CD4-positive, CD25-positive, alpha-beta regulatory T cell (primary cell): Measurements from ENCODE around the gene NXPH1. TPM values are rescaled to one million over a fixed set of nuclear protein-coding genes. Genes with fewer than 3 reads are reported as not detected.

Experiments used
- ATAC-seq, 2 donors: fragments of 150-1000 bp; cut with Tn5 transposase; one replicate each; pipeline ENCODE4 v1.10.0; 2021; ENCODE audit warnings: low read depth in 2 of 2, moderate number of reproducible peaks in 2 of 2, moderate library complexity in 1 of 2
- DNase-seq, 3 donors: peaks; one replicate each; pipeline versions ENCODE4 v3.0.0 to v3.0.0-alpha.2; 2012 to 2022; ENCODE audit warnings: mixed read lengths in 1 of 3
- H3K27ac ChIP-seq: one replicate; pipeline ENCODE4 v1.7.0; 2013; ENCODE audit warnings: mild to moderate bottlenecking, low read length; ENCODE audit not compliant: insufficient read depth, poor library complexity, severe bottlenecking
- H3K27me3 ChIP-seq: one replicate; pipeline ENCODE4 v1.7.0; 2013; ENCODE audit warnings: low read length; ENCODE audit not compliant: control insufficient read depth, insufficient read depth
- H3K36me3 ChIP-seq: one replicate; pipeline ENCODE4 v1.7.0; 2013; ENCODE audit warnings: mild to moderate bottlenecking, low read length, moderate library complexity; ENCODE audit not compliant: control insufficient read depth, insufficient read depth
- H3K4me1 ChIP-seq: 2 replicates; pipeline ENCODE4 v1.7.0; 2013; ENCODE audit warnings: mild to moderate bottlenecking, low read length; ENCODE audit not compliant: insufficient read depth, control insufficient read depth, poor library complexity, severe bottlenecking
- H3K4me3 ChIP-seq: one replicate; pipeline ENCODE4 v1.7.0; 2013; ENCODE audit warnings: low read depth, mild to moderate bottlenecking, low read length, moderate library complexity
- H3K9me3 ChIP-seq, 2 experiments: 1 replicate in 1 of 2; 2 replicates in 1 of 2; pipeline ENCODE4 v1.7.0; 2013; ENCODE audit warnings: low read length in 2 of 2, mild to moderate bottlenecking in 1 of 2, moderate library complexity in 1 of 2; ENCODE audit not compliant: control insufficient read depth in 2 of 2
- H3K27ac Mint-ChIP-seq, 3 donors: one replicate each; pipeline ENCODE4 v1.8.0; 2020 to 2022; ENCODE audit warnings: mild to moderate bottlenecking in 3 of 3, mixed read lengths in 3 of 3, moderate library complexity in 2 of 3
- H3K27me3 Mint-ChIP-seq: one replicate; pipeline ENCODE4 v1.8.0; 2022; ENCODE audit warnings: mild to moderate bottlenecking, mixed read lengths
- H3K36me3 Mint-ChIP-seq: one replicate; pipeline ENCODE4 v1.8.0; 2020; ENCODE audit warnings: mixed read lengths
- H3K4me1 Mint-ChIP-seq, 4 donors: one replicate each; pipeline ENCODE4 v1.8.0; 2020 to 2022; ENCODE audit warnings: mixed read lengths in 4 of 4, mild to moderate bottlenecking in 1 of 4
- H3K4me3 Mint-ChIP-seq, 4 donors: one replicate each; pipeline ENCODE4 v1.8.0; 2020 to 2022; ENCODE audit warnings: mild to moderate bottlenecking in 4 of 4, mixed read lengths in 4 of 4, moderate library complexity in 3 of 4
- H3K9me3 Mint-ChIP-seq, 7 donors: one replicate each; pipeline ENCODE4 v1.8.0; 2020 to 2022; ENCODE audit warnings: mixed read lengths in 7 of 7, mild to moderate bottlenecking in 3 of 7, moderate library complexity in 2 of 7
- polyA plus RNA-seq, 4 donors: library from polyadenylated mRNA; unstranded; fragments of 300-500 nt; fragmentation: Illumina TruSeq; gene quantifications; one replicate each; pipeline ENCODE4 v1.2.3, GENCODE V29; 2021
- total RNA-seq: library from RNA; stranded (reverse); gene quantifications from one replicate; pipeline ENCODE4 v1.2.3, GENCODE V29; 2022

NXPH1 gene
- total and polyA plus RNA-seq, 5 donors from 2014 or later: not detected

GRCh38 chr7:8437606-8438005 lies 4.2 kb downstream of the NXPH1 start:
- peaks cover 61% of the 10 kb centered on the region for H3K27me3 ChIP-seq
- Mint-ChIP-seq H3K4me1 (peaks cover 0 to 26% (median 9%) of the 10 kb centered on the region in 4 donors), H3K9me3 (peaks cover 0 to 14% (median 0%) of the 10 kb centered on the region in 7 donors), H3K27me3 (peaks cover 88% of the 10 kb centered on the region), H3K4me3 (no peak overlapping the region), H3K27ac (no peak overlapping the region), H3K36me3 (peaks cover 3% of the 10 kb centered on the region)
- no peak overlapping the region for H3K4me3 ChIP-seq
- H3K9me3 ChIP-seq: peaks cover 1 to 12% of the 10 kb centered on the region in 2 experiments
- no peak overlapping the region for H3K27ac ChIP-seq
- no peak for DNase-seq
- H3K4me1 ChIP-seq: no peaks in the 10 kb centered on the region
- H3K36me3 ChIP-seq: no peaks in the 10 kb centered on the region
- no peak for ATAC-seq

GRCh38 chr7:8440670-8441069 lies 7.3 kb downstream of the NXPH1 start:
- H3K4me1 Mint-ChIP-seq: peaks cover 0 to 26% (median 16%) of the 10 kb centered on the region in 4 donors
- no peak overlapping the region for H3K4me3 Mint-ChIP-seq
- Histone ChIP-seq H3K36me3 (no peaks in the 10 kb centered on the region), H3K4me3 (no peak overlapping the region), H3K27me3 (peaks cover 68% of the 10 kb centered on the region), H3K27ac (no peak overlapping the region), H3K9me3 (peaks cover 4 to 19% of the 10 kb centered on the region in 2 experiments), H3K4me1 (no peaks in the 10 kb centered on the region)
- H3K27ac Mint-ChIP-seq: no peak overlapping the region
- DNase-seq (no peak), ATAC-seq (no peak)
- H3K36me3 Mint-ChIP-seq: no peaks in the 10 kb centered on the region
- H3K27me3 Mint-ChIP-seq: peaks cover 92% of the 10 kb centered on the region
- peaks cover 0 to 21% (median 4%) of the 10 kb centered on the region in 7 donors for H3K9me3 Mint-ChIP-seq

- H3K27ac Mint-ChIP-seq: no peak overlapping the region
- peaks cover 0 to 24% (median 14%) of the 10 kb centered on the region in 4 donors for H3K4me1 Mint-ChIP-seq
- H3K27me3 Mint-ChIP-seq: peaks cover 92% of the 10 kb centered on the region
- H3K4me3 Mint-ChIP-seq: no peak overlapping the region
- Histone ChIP-seq H3K27me3 (peaks cover 64% of the 10 kb centered on the region), H3K27ac (no peak overlapping the region), H3K4me3 (no peak overlapping the region), H3K4me1 (no peaks in the 10 kb centered on the region), H3K9me3 (peaks cover 4 to 18% of the 10 kb centered on the region in 2 experiments), H3K36me3 (no peaks in the 10 kb centered on the region)
- no peak for ATAC-seq
- H3K36me3 Mint-ChIP-seq: no peaks in the 10 kb centered on the region
- H3K9me3 Mint-ChIP-seq: peaks cover 0 to 14% (median 3%) of the 10 kb centered on the region in 7 donors
- DNase-seq: no peak
These were observed 7.9 kb downstream of the NXPH1 start for GRCh38 chr7:8441106-8441965.

- Histone ChIP-seq H3K4me3 (no peak overlapping the region), H3K27me3 (peaks cover 57% of the 10 kb centered on the region), H3K9me3 (peaks cover 4 to 14% of the 10 kb centered on the region in 2 experiments), H3K4me1 (no peaks in the 10 kb centered on the region), H3K36me3 (no peaks in the 10 kb centered on the region), H3K27ac (no peak overlapping the region)
- Mint-ChIP-seq H3K27me3 (peaks cover 93% of the 10 kb centered on the region), H3K36me3 (no peaks in the 10 kb centered on the region), H3K4me1 (peaks cover 0 to 15% (median 10%) of the 10 kb centered on the region in 4 donors), H3K27ac (no peak overlapping the region), H3K9me3 (peaks cover 0 to 14% (median 3%) of the 10 kb centered on the region in 7 donors), H3K4me3 (no peak overlapping the region)
- no peak for ATAC-seq
- DNase-seq: no peak
These were observed 8.8 kb downstream of the NXPH1 start for GRCh38 chr7:8442051-8442813.

- Mint-ChIP-seq H3K4me3 (peak overlapping the region in 2 of 4 donors; percentile 28 to 45), H3K9me3 (peaks cover 0 to 14% (median 3%) of the 10 kb centered on the region in 7 donors), H3K4me1 (peaks cover 0 to 13% (median 9%) of the 10 kb centered on the region in 4 donors), H3K36me3 (no peaks in the 10 kb centered on the region), H3K27me3 (peaks cover 92% of the 10 kb centered on the region), H3K27ac (no peak overlapping the region)
- Histone ChIP-seq H3K4me3 (no peak overlapping the region), H3K9me3 (peaks cover 4 to 14% of the 10 kb centered on the region in 2 experiments), H3K27me3 (peaks cover 53% of the 10 kb centered on the region), H3K4me1 (no peaks in the 10 kb centered on the region), H3K27ac (no peak overlapping the region), H3K36me3 (no peaks in the 10 kb centered on the region)
- DNase-seq (peak; percentile 7 to 62 (median 38)), ATAC-seq (peak; percentile 50 to 52)
These were observed 9.4 kb downstream of the NXPH1 start for GRCh38 chr7:8442814-8443304.

- Histone ChIP-seq H3K4me3 (no peak overlapping the region), H3K9me3 (peaks cover 4 to 14% of the 10 kb centered on the region in 2 experiments), H3K4me1 (no peaks in the 10 kb centered on the region), H3K36me3 (no peaks in the 10 kb centered on the region), H3K27ac (no peak overlapping the region), H3K27me3 (peaks cover 45% of the 10 kb centered on the region)
- H3K27me3 Mint-ChIP-seq: peaks cover 85% of the 10 kb centered on the region
- DNase-seq: no peak
- H3K9me3 Mint-ChIP-seq: peaks cover 0 to 14% (median 3%) of the 10 kb centered on the region in 7 donors
- H3K4me3 Mint-ChIP-seq: peak overlapping the region in 3 of 4 donors; percentile 45 to 89 (median 56)
- H3K4me1 Mint-ChIP-seq: peaks cover 0 to 13% (median 9%) of the 10 kb centered on the region in 4 donors
- no peak overlapping the region for H3K27ac Mint-ChIP-seq
- ATAC-seq: no peak
- H3K36me3 Mint-ChIP-seq: no peaks in the 10 kb centered on the region
These were observed 10.4 kb downstream of the NXPH1 start for GRCh38 chr7:8443576-8444467.

GRCh38 chr7:8444468-8444769 lies 11.0 kb downstream of the NXPH1 start:
- no peaks in the 10 kb centered on the region for H3K36me3 Mint-ChIP-seq
- peaks cover 0 to 14% (median 3%) of the 10 kb centered on the region in 7 donors for H3K9me3 Mint-ChIP-seq
- no peak overlapping the region for H3K4me3 ChIP-seq
- H3K4me1 ChIP-seq: no peaks in the 10 kb centered on the region
- H3K4me3 Mint-ChIP-seq: no peak overlapping the region
- H3K27me3 ChIP-seq: peaks cover 39% of the 10 kb centered on the region
- DNase-seq (no peak), ATAC-seq (no peak)
- peaks cover 83% of the 10 kb centered on the region for H3K27me3 Mint-ChIP-seq
- H3K27ac ChIP-seq: no peak overlapping the region
- peaks cover 4 to 14% of the 10 kb centered on the region in 2 experiments for H3K9me3 ChIP-seq
- H3K27ac Mint-ChIP-seq: no peak overlapping the region
- H3K36me3 ChIP-seq: no peaks in the 10 kb centered on the region
- peaks cover 0 to 13% (median 9%) of the 10 kb centered on the region in 4 donors for H3K4me1 Mint-ChIP-seq
